Liver (tissue), 9 donors: ENCODE measurements around the gene MYBPH. TPM values are rescaled to one million over a fixed set of nuclear protein-coding genes. Genes with fewer than 3 reads are reported as not detected.

Experiments
- DNase-seq: peaks from one replicate; pipeline ENCODE4 v3.0.0-alpha.2; 2017; ENCODE audit warnings: low spot score
- H3K27ac ChIP-seq, 2 donors: one replicate each; pipeline ENCODE4 v1.7.0; 2013; ENCODE audit warnings: inconsistent platforms in 2 of 2, low read length in 2 of 2, control low read depth in 1 of 2, low read depth in 1 of 2, mild to moderate bottlenecking in 1 of 2
- H3K27me3 ChIP-seq, 4 donors: one replicate each; pipeline versions ENCODE4 v1.6.1 to v1.7.0; 2013; ENCODE audit warnings: low read length in 3 of 4, inconsistent platforms in 1 of 4, mild to moderate bottlenecking in 1 of 4, moderate library complexity in 1 of 4; ENCODE audit not compliant: control insufficient read depth in 4 of 4, insufficient read depth in 4 of 4
- H3K36me3 ChIP-seq, 4 donors: one replicate each; pipeline versions ENCODE4 v1.6.1 to v1.7.0; 2013; ENCODE audit warnings: low read length in 3 of 4, mild to moderate bottlenecking in 3 of 4, low read depth in 1 of 4, moderate library complexity in 1 of 4; ENCODE audit not compliant: control insufficient read depth in 4 of 4, insufficient read depth in 3 of 4
- H3K4me1 ChIP-seq, 4 donors: one replicate each; pipeline versions ENCODE4 v1.6.1 to v1.7.0; 2013; ENCODE audit warnings: low read length in 3 of 4, mild to moderate bottlenecking in 3 of 4, moderate library complexity in 1 of 4; ENCODE audit not compliant: control insufficient read depth in 4 of 4, insufficient read depth in 4 of 4
- H3K4me3 ChIP-seq, 3 donors: one replicate each; pipeline versions ENCODE4 v1.6.1 to v1.7.0; 2013; ENCODE audit warnings: low read length in 3 of 3, control low read depth in 1 of 3, low read depth in 1 of 3, mild to moderate bottlenecking in 1 of 3
- H3K9ac ChIP-seq, 2 donors: one replicate each; pipeline ENCODE4 v1.7.0; 2013; ENCODE audit warnings: low read length in 2 of 2, mild to moderate bottlenecking in 2 of 2, moderate library complexity in 2 of 2, control low read depth in 1 of 2, low read depth in 1 of 2
- H3K9me3 ChIP-seq, 4 donors: one replicate each; pipeline versions ENCODE4 v1.6.1 to v1.7.0; 2013; ENCODE audit warnings: low read length in 3 of 4; ENCODE audit not compliant: control insufficient read depth in 4 of 4
- ATF3 ChIP-seq: IDR thresholded peaks from 2 replicates; pipeline ENCODE4 v1.6.1; 2016; ENCODE audit warnings: antibody characterized with exemption
- FOXA1 ChIP-seq: IDR thresholded peaks from 2 replicates; pipeline ENCODE4 v1.6.1; 2016; ENCODE audit warnings: antibody characterized with exemption
- FOXA2 ChIP-seq: IDR thresholded peaks from 2 replicates; pipeline ENCODE4 v1.6.1; 2016; ENCODE audit warnings: antibody characterized with exemption
- GABPA ChIP-seq, 2 donors: IDR thresholded peaks in 1 of 2; conservative IDR thresholded peaks in 1 of 2; 2 replicates each; pipeline ENCODE4 v1.6.1; 2016; ENCODE audit warnings: antibody characterized with exemption in 2 of 2, mild to moderate bottlenecking in 1 of 2, moderate library complexity in 1 of 2
- HNF4A ChIP-seq, 2 donors: conservative IDR thresholded peaks; 2 replicates each; pipeline ENCODE4 v1.6.1; 2016; ENCODE audit warnings: antibody characterized with exemption in 2 of 2, mild to moderate bottlenecking in 2 of 2
- HNF4G ChIP-seq: IDR thresholded peaks from 2 replicates; pipeline ENCODE4 v1.6.1; 2016; ENCODE audit warnings: antibody characterized with exemption
- JUND ChIP-seq, 2 donors: IDR thresholded peaks; 2 replicates each; pipeline ENCODE4 v1.6.1; 2016; ENCODE audit warnings: antibody characterized with exemption in 2 of 2
- RXRA ChIP-seq, 2 donors: IDR thresholded peaks; 2 replicates each; pipeline ENCODE4 v1.6.1; 2017 to 2018; ENCODE audit warnings: antibody characterized with exemption in 2 of 2, mild to moderate bottlenecking in 1 of 2
- WGBS: extraction: QIAGEN DNeasy Blood & Tissue Kit; methylation state at CpG from one replicate; pipeline ENCODE4 v1.1.7; 2013; 5-methylcytosine and 5-hydroxymethylcytosine counted together
- polyA plus RNA-seq, 2 donors: library from polyadenylated mRNA; stranded (reverse) in 1 of 2; unstranded in 1 of 2; fragments of 200-250 nt in 1 of 2; fragments of >200 nt in 1 of 2; fragmentation: Nextera tagmentation in 1 of 2; extraction: Ambion mirVana in 1 of 2; gene quantifications; one replicate each; pipeline versions ENCODE4 v1.2.1 to v1.2.3, GENCODE V29; 2013 to 2015
- total RNA-seq, 2 donors: library from RNA; depleted of rRNA; stranded (reverse); fragments of >200 nt; gene quantifications; one replicate each; pipeline ENCODE4 v1.2.3, GENCODE V29; 2014
- TF ChIP-seq, protein P1 (sequence below): fragments of 150-350 bp; IDR thresholded peaks from 2 replicates; pipeline ENCODE4 v1.5.1; 2017; ENCODE audit warnings: improper control_type of control experiment, low read depth, low read length; ENCODE audit not compliant: missing input control
- TF ChIP-seq, protein P2 (sequence below): IDR thresholded peaks from 2 replicates; pipeline ENCODE4 v1.6.1; 2016; ENCODE audit warnings: antibody characterized with exemption, mild to moderate bottlenecking
- TF ChIP-seq, protein P3 (sequence below): IDR thresholded peaks from 2 replicates; pipeline ENCODE4 v1.6.1; 2016; ENCODE audit warnings: antibody characterized with exemption
- donor health status: healthy.
- donor health status: healthy.
- donor health status: healthy.
- donor health status: healthy.
- donor health status: healthy.

The MYBPH gene
- total and polyA plus RNA-seq, 4 donors = 0.09 TPM; not detected in 3

DNA sequence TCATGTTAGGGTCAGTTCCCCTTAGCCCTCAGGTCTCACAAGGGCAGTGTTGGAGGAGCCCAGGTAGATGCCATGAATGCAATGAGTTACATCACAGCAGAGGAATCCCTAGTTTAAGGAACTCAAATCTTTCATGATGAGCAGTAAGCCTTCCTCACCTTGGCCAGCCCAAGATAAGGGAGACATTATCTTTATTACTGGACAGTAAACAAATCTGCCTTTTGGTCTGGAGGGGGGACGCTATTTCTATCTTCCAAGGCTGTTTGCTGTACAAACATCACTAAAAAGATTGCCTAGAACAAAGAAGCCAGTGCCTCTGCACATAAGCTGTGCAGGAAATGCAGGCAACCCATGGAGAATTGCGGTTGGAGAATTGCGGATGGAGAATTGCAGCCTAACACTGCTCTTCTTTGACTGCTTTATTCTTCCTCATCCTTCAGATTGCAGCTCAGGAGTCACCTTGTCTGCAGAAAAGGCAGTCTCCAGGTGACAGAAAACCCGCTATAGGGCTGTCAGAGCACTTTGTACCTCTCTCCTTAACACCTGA lies 13.1 kb upstream of the MYBPH start:
- Histone ChIP-seq H3K27me3 (no peaks in the 10 kb centered on the region), H3K9me3 (no peaks in the 10 kb centered on the region), H3K36me3 (no peaks in the 10 kb centered on the region), H3K4me3 (no peak overlapping the region), H3K4me1 (peaks cover 0 to 8% (median 2%) of the 10 kb centered on the region in 4 donors), H3K9ac (no peak overlapping the region), H3K27ac (no peak overlapping the region)
- no peak for DNase-seq
- WGBS = 71% methylated on average over 4 of the region's 4 CpGs
- TF ChIP-seq, protein P1, sequence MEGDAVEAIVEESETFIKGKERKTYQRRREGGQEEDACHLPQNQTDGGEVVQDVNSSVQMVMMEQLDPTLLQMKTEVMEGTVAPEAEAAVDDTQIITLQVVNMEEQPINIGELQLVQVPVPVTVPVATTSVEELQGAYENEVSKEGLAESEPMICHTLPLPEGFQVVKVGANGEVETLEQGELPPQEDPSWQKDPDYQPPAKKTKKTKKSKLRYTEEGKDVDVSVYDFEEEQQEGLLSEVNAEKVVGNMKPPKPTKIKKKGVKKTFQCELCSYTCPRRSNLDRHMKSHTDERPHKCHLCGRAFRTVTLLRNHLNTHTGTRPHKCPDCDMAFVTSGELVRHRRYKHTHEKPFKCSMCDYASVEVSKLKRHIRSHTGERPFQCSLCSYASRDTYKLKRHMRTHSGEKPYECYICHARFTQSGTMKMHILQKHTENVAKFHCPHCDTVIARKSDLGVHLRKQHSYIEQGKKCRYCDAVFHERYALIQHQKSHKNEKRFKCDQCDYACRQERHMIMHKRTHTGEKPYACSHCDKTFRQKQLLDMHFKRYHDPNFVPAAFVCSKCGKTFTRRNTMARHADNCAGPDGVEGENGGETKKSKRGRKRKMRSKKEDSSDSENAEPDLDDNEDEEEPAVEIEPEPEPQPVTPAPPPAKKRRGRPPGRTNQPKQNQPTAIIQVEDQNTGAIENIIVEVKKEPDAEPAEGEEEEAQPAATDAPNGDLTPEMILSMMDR = no peak
- TF ChIP-seq ATF3 (no peak), JUND (IDR thresholded peaks at IDR 0.05) (no peak), HNF4A (conservative IDR thresholded peaks at IDR 0.05) (no peak), FOXA1 (no peak), FOXA2 (no peak), GABPA (IDR thresholded peaks at IDR 0.05 in 1 of 2, conservative IDR thresholded peaks at IDR 0.05 in 1 of 2) (no peak), HNF4G (no peak)

- TF ChIP-seq, protein P2, sequence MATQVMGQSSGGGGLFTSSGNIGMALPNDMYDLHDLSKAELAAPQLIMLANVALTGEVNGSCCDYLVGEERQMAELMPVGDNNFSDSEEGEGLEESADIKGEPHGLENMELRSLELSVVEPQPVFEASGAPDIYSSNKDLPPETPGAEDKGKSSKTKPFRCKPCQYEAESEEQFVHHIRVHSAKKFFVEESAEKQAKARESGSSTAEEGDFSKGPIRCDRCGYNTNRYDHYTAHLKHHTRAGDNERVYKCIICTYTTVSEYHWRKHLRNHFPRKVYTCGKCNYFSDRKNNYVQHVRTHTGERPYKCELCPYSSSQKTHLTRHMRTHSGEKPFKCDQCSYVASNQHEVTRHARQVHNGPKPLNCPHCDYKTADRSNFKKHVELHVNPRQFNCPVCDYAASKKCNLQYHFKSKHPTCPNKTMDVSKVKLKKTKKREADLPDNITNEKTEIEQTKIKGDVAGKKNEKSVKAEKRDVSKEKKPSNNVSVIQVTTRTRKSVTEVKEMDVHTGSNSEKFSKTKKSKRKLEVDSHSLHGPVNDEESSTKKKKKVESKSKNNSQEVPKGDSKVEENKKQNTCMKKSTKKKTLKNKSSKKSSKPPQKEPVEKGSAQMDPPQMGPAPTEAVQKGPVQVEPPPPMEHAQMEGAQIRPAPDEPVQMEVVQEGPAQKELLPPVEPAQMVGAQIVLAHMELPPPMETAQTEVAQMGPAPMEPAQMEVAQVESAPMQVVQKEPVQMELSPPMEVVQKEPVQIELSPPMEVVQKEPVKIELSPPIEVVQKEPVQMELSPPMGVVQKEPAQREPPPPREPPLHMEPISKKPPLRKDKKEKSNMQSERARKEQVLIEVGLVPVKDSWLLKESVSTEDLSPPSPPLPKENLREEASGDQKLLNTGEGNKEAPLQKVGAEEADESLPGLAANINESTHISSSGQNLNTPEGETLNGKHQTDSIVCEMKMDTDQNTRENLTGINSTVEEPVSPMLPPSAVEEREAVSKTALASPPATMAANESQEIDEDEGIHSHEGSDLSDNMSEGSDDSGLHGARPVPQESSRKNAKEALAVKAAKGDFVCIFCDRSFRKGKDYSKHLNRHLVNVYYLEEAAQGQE = no peak
- TF ChIP-seq HNF4A (conservative IDR thresholded peaks at IDR 0.05) = no peak
- TF ChIP-seq, protein P3, sequence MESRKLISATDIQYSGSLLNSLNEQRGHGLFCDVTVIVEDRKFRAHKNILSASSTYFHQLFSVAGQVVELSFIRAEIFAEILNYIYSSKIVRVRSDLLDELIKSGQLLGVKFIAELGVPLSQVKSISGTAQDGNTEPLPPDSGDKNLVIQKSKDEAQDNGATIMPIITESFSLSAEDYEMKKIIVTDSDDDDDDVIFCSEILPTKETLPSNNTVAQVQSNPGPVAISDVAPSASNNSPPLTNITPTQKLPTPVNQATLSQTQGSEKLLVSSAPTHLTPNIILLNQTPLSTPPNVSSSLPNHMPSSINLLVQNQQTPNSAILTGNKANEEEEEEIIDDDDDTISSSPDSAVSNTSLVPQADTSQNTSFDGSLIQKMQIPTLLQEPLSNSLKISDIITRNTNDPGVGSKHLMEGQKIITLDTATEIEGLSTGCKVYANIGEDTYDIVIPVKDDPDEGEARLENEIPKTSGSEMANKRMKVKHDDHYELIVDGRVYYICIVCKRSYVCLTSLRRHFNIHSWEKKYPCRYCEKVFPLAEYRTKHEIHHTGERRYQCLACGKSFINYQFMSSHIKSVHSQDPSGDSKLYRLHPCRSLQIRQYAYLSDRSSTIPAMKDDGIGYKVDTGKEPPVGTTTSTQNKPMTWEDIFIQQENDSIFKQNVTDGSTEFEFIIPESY = no peak
- TF ChIP-seq RXRA (IDR thresholded peaks at IDR 0.05) = no peak
- no peak for TF ChIP-seq FOXA2
- no peak for DNase-seq
- H3K4me1 ChIP-seq = peaks cover 0 to 8% (median 2%) of the 10 kb centered on the region in 4 donors
- no peaks in the 10 kb centered on the region for H3K27me3 ChIP-seq
- H3K4me3 ChIP-seq = no peak overlapping the region
- no peaks in the 10 kb centered on the region for H3K9me3 ChIP-seq
- H3K9ac ChIP-seq = no peak overlapping the region
- WGBS = 69% methylated on average over 3 of the region's 3 CpGs
- H3K36me3 ChIP-seq = no peaks in the 10 kb centered on the region
- H3K27ac ChIP-seq = no peak overlapping the region
These were observed 12.2 kb upstream of the MYBPH start for GRCh38 chr1:203187689-203188264.
